ENCODE measurements around the gene SIK2. TPM values are rescaled to one million over a fixed set of nuclear protein-coding genes. Genes with fewer than 3 reads are reported as not detected.

Gene SIK2
- total and polyA plus RNA-seq, 2 donors (not counting 3 experiments of a cell fraction or from before 2014, with no cell fraction given), result 14.6 to 17.1 TPM

- BruUV-seq (replicated peaks), result no TSS peak
- no peak for FAIRE-seq
- H3K79me2 ChIP-seq (ENCODE audit: control insufficient read depth, insufficient read depth, low read length), result no peaks in the 10 kb centered on the region
- peaks cover 3% of the 10 kb centered on the region for H3K9me1 ChIP-seq (replicated peaks; ENCODE audit: control insufficient read depth, extremely low read depth, insufficient read depth, low read length)
- no peaks in the 10 kb centered on the region for H4K20me1 ChIP-seq (replicated peaks; ENCODE audit: control insufficient read depth, extremely low read depth, insufficient read depth, low read length)
- ChIA-PET CTCF (interaction anchor here (1.0 to 1.7 kb wide), 4 partner anchors 12 to 31 kb away, joined by 3 to 5 read pairs (median 4); no protein-coding TSS in a partner anchor), POLR2A (no interaction called here)
- H3K4me1 ChIP-seq (ENCODE audit: control insufficient read depth, extremely low read depth, insufficient read depth, low read length), result peaks cover 23% of the 10 kb centered on the region
- dilution Hi-C loops (cut with MboI; ENCODE audit: extremely low pct_ligation_motif_present, low sequenced_read_pairs), result no loop called here
- intact Hi-C loops (cut with micrococcal nuclease), result loop anchor here (2.0 kb wide), 1 partner anchor 41 kb away; no protein-coding TSS in a partner anchor
- H3K4me3 ChIP-seq (replicated peaks in 1 of 3; ENCODE audit: insufficient read depth in 1 of 3, low read depth in 1 of 3, low read length in 3 of 3), result no peak overlapping the region
- no peak overlapping the region for H3K9ac ChIP-seq (replicated peaks; ENCODE audit: extremely low read depth, insufficient read depth, low read length)
- no peak overlapping the region for H3K27ac ChIP-seq (ENCODE audit: insufficient read depth, low read depth, low read length)
- no peaks in the 10 kb centered on the region for H3K36me3 ChIP-seq (ENCODE audit: control insufficient read depth in 2 of 2, extremely low read depth in 1 of 2, insufficient read depth in 2 of 2, low read length in 2 of 2)
- peaks cover 2% of the 10 kb centered on the region for H3K9me3 ChIP-seq (replicated peaks; ENCODE audit: control insufficient read depth, insufficient read depth, low read length)
- H3K27me3 ChIP-seq (ENCODE audit: control insufficient read depth in 2 of 2, insufficient read depth in 2 of 2, low read length in 2 of 2), result no peaks in the 10 kb centered on the region
- DNase-seq (ENCODE audit: low read depth, low spot score), result no peak
- no peak overlapping the region for H3K4me2 ChIP-seq (ENCODE audit: insufficient read depth, low read length)
- no peak for TF ChIP-seq POLR2A (IDR thresholded peaks at IDR 0.05; ENCODE audit: low read depth, low read length)
- TF ChIP-seq EZH2 (IDR thresholded peaks at IDR 0.05; ENCODE audit: borderline replicate concordance, low read depth, low read length, severe bottlenecking), result no peak
- no peak for TF ChIP-seq MYC (IDR thresholded peaks at IDR 0.05; ENCODE audit: low read depth, low read length)
- no peak for TF ChIP-seq JUN (IDR thresholded peaks at IDR 0.05; ENCODE audit: borderline replicate concordance, insufficient read depth, insufficient read length, low read depth)
- H2AFZ ChIP-seq (ENCODE audit: low read depth, low read length), result no peak overlapping the region
These were observed 33.4 kb downstream of the SIK2 start for GRCh38 chr11:111635706-111636045.

- TF ChIP-seq EZH2 (IDR thresholded peaks at IDR 0.05; ENCODE audit: borderline replicate concordance, low read depth, low read length, severe bottlenecking) (no peak), FOS (IDR thresholded peaks at IDR 0.05; ENCODE audit: borderline replicate concordance, insufficient read depth, low read length) (no peak), POLR2A (IDR thresholded peaks at IDR 0.05; ENCODE audit: low read depth, low read length) (no peak), CTCF (IDR thresholded peaks at IDR 0.05; ENCODE audit: extremely low read depth in 1 of 2, insufficient read depth in 1 of 2, low read depth in 1 of 2, low read length in 2 of 2) (no peak), JUN (IDR thresholded peaks at IDR 0.05; ENCODE audit: borderline replicate concordance, insufficient read depth, insufficient read length, low read depth) (no peak), MYC (IDR thresholded peaks at IDR 0.05; ENCODE audit: low read depth, low read length) (no peak), POLR2AphosphoS5 (IDR thresholded peaks at IDR 0.05; ENCODE audit: insufficient read depth, low read depth, low read length) (no peak), MAX (IDR thresholded peaks at IDR 0.05; ENCODE audit: insufficient read depth, insufficient read length) (no peak), GATA2 (IDR thresholded peaks at IDR 0.05; ENCODE audit: insufficient read depth, insufficient read length, low read depth, low read length) (no peak)
- H3K9me1 ChIP-seq (replicated peaks; ENCODE audit: control insufficient read depth, extremely low read depth, insufficient read depth, low read length), result peaks cover 3% of the 10 kb centered on the region
- no peak overlapping the region for H3K27ac ChIP-seq (ENCODE audit: insufficient read depth, low read depth, low read length)
- no peak overlapping the region for H3K9ac ChIP-seq (replicated peaks; ENCODE audit: extremely low read depth, insufficient read depth, low read length)
- peaks cover 22% of the 10 kb centered on the region for H3K4me1 ChIP-seq (ENCODE audit: control insufficient read depth, extremely low read depth, insufficient read depth, low read length)
- H2AFZ ChIP-seq (ENCODE audit: low read depth, low read length), result no peak overlapping the region
- DNase-seq (ENCODE audit: low read depth, low spot score), result no peak
- no peak overlapping the region for H3K4me2 ChIP-seq (ENCODE audit: insufficient read depth, low read length)
- ChIA-PET POLR2A (no interaction called here), CTCF (interaction anchor here (1.6 kb wide), 1 partner anchor 16 kb away, joined by 5 read pairs; no protein-coding TSS in a partner anchor)
- BruUV-seq (replicated peaks), result no TSS peak
- dilution Hi-C loops (cut with MboI; ENCODE audit: extremely low pct_ligation_motif_present, low sequenced_read_pairs) (no loop called here), intact Hi-C loops (cut with micrococcal nuclease) (no loop called here)
- H3K27me3 ChIP-seq (ENCODE audit: control insufficient read depth in 2 of 2, insufficient read depth in 2 of 2, low read length in 2 of 2), result no peaks in the 10 kb centered on the region
- peaks cover 2% of the 10 kb centered on the region for H3K9me3 ChIP-seq (replicated peaks; ENCODE audit: control insufficient read depth, insufficient read depth, low read length)
- no peak for FAIRE-seq
- no peaks in the 10 kb centered on the region for H3K36me3 ChIP-seq (ENCODE audit: control insufficient read depth in 2 of 2, extremely low read depth in 1 of 2, insufficient read depth in 2 of 2, low read length in 2 of 2)
- H3K79me2 ChIP-seq (ENCODE audit: control insufficient read depth, insufficient read depth, low read length), result no peaks in the 10 kb centered on the region
- H3K4me3 ChIP-seq (replicated peaks in 1 of 3; ENCODE audit: insufficient read depth in 1 of 3, low read depth in 1 of 3, low read length in 3 of 3), result no peak overlapping the region
- H4K20me1 ChIP-seq (replicated peaks; ENCODE audit: control insufficient read depth, extremely low read depth, insufficient read depth, low read length), result no peaks in the 10 kb centered on the region
These were observed 35.6 kb downstream of the SIK2 start for GRCh38 chr11:111637885-111638284.
